ENCODE data around the gene ABCC5. TPM values are rescaled to one million over a fixed set of nuclear protein-coding genes. Genes with fewer than 3 reads are reported as not detected.

ABCC5 gene
- total RNA-seq (ENCODE audit: low replicate concordance): 21.2 and 24.2 TPM in 2 replicates

DNA sequence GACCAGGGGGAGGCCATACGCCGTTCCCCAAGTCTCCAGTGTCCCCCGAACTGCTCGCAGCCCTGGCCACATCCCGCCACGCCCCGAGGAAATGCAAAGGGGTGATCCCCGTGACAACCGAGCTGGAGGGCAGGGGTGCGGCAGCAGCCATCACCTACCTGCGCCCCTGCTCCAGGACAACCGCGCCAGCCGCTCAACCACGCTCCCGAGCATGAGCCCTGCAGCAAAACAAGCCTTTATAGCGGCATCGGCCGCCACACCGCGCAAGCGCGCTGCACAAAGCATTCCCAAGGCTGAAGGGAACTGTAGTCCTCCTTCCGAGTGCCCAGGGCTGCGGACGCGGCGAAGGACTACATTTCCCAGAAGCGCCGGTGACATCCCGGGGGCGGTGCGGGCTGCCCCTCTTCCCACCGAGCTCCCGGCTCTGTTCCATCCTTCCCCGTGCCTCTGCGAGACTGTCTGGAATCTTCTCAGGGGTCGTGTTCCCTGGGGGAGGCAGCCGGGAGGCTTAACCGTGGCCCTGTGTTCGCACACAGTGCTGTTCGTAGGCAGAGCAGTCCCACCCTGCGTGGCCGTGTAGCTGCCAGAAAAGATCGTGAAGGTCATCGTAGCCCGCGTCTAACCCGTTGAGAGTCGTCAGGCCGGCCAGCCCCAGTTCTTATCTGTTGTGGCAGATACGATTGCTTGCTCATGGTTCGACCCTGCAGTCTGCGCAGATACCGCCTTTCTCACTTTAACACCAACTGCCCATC is at the start of gene ABCC5:
Gene ABCC5, minus strand, starts transcription at position 213 of the 752 bp plus-strand sequence. CDS start 3,492 bp downstream, outside the sequence.
- TF ChIP-seq, protein P1, sequence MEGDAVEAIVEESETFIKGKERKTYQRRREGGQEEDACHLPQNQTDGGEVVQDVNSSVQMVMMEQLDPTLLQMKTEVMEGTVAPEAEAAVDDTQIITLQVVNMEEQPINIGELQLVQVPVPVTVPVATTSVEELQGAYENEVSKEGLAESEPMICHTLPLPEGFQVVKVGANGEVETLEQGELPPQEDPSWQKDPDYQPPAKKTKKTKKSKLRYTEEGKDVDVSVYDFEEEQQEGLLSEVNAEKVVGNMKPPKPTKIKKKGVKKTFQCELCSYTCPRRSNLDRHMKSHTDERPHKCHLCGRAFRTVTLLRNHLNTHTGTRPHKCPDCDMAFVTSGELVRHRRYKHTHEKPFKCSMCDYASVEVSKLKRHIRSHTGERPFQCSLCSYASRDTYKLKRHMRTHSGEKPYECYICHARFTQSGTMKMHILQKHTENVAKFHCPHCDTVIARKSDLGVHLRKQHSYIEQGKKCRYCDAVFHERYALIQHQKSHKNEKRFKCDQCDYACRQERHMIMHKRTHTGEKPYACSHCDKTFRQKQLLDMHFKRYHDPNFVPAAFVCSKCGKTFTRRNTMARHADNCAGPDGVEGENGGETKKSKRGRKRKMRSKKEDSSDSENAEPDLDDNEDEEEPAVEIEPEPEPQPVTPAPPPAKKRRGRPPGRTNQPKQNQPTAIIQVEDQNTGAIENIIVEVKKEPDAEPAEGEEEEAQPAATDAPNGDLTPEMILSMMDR (IDR thresholded peaks at IDR 0.05; ENCODE audit: insufficient read depth, low read length): no peak
- peak; percentile 93 for DNase-seq (ENCODE audit: low read depth)
- peak within 1 kb of the TSS; percentile 99 for H3K4me3 ChIP-seq (ENCODE audit: low read depth, low read length)

DNA sequence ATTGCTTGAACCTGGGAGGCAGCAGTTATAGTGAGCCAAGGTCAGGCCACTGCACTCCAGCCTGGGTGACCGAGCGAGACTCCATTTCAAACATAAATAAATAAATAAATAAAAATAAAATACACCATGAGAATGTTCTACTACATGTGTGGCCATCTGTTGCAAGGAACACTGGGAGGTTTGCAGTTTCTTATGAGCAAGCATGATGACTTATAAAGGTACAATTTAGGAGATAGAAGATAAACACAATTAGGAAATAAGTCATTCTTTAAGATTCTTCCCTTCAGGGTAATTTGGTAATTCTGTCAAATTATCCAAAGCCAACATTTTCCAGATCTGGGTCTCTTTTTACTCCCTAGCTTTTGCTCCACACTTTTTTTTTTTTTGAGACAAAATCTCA is 48.5 kb upstream of the ABCC5 start:
- no peak for DNase-seq (ENCODE audit: low read depth)
- no peak overlapping the region for H3K4me3 ChIP-seq (ENCODE audit: low read depth, low read length)
- TF ChIP-seq, protein P1 (IDR thresholded peaks at IDR 0.05; ENCODE audit: insufficient read depth, low read length): no peak

DNA sequence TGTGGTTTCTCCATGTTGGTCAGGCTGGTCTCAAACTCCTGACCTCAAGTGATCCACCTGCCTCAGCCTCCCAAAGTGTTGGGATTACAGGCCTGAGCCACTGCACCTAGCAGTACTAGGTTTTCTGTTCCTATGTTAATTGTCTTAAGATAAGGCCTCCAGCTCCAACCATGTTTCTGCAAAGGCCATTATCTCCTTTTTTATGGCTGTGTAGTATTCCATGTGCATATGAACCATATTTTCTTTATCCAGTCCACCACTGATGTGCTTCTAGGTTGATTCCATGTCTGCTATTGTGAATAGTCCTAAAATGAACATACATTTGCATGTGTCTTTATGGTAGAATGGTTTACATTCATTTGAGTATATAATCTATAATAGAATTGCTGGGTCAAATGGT is 45.0 kb upstream of the ABCC5 start:
- H3K4me3 ChIP-seq (ENCODE audit: low read depth, low read length): no peak overlapping the region
- TF ChIP-seq, protein P1 (IDR thresholded peaks at IDR 0.05; ENCODE audit: insufficient read depth, low read length): no peak
- no peak for DNase-seq (ENCODE audit: low read depth)

DNA sequence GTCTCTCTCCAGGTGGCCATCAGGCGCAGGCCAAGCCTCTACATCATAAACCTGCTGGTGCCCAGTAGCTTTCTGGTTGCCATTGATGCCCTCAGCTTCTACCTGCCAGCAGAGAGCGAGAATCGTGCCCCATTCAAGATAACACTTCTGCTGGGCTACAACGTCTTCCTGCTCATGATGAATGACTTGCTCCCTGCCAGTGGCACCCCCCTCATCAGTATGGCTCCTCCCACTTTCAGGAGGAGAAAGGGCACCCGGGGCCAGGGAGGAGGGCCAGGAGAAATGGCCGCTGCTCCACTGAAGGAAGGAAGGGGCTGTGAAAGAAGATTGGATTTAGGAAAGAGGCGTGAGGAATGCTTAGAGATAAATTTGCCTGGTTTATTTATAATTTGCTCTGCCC is 41.7 kb upstream of the ABCC5 start:
- TF ChIP-seq, protein P1 (IDR thresholded peaks at IDR 0.05; ENCODE audit: insufficient read depth, low read length): no peak
- DNase-seq (ENCODE audit: low read depth): no peak
- H3K4me3 ChIP-seq (ENCODE audit: low read depth, low read length): no peak overlapping the region

DNA sequence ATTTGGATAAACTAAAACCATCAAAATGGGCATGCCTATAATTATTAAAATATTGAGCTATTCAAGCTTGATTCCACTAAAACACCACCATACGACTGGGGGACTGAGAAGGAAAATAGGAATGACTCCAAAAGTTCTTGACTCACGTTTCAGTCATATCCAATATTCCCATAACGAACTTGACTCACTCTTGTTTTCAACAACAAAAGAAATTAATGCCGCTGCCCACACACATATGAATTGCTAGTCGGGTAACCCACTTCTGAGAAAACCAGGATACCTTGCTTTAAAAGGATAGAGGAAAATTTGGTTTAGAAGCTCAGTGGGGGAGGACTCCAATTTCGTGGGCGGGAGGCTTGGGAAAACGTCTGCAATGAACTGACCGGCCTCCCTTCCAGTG is 40.3 kb upstream of the ABCC5 start:
- no peak overlapping the region for H3K4me3 ChIP-seq (ENCODE audit: low read depth, low read length)
- TF ChIP-seq, protein P1 (IDR thresholded peaks at IDR 0.05; ENCODE audit: insufficient read depth, low read length): no peak
- DNase-seq (ENCODE audit: low read depth): peak; percentile 20

DNA sequence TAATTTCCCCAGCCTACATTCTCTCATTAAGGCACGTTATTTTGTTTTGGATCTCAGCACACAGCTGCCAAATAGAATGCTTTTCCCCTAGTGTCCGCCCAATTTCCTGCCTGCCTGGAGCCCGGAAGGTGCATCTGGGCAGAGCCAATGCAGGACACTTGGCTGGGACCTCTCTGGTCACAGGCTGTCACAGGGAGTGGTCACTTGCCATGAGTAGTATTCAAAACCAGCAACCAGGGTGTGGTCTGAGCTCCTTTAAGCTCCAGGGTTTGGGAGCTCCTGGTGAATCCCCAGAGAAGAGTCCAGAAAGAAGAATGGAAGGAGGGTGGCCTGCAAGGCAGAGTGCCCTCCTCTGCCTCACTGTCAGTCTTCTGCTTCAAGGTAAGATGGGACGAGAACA is 35.1 kb upstream of the ABCC5 start, which contains the start of gene HTR3C:
Gene HTR3C, plus strand, starts transcription at position 281 of the 400 bp plus-strand sequence. Its CDS starts 34 bp downstream, at position 315.
- TF ChIP-seq, protein P1 (IDR thresholded peaks at IDR 0.05; ENCODE audit: insufficient read depth, low read length): no peak
- H3K4me3 ChIP-seq (ENCODE audit: low read depth, low read length): no peak within 1 kb of the TSS
- DNase-seq (ENCODE audit: low read depth): no peak
